Esophagus muscularis mucosa (tissue), 3 donors: ENCODE results near the gene FTH1.

Experiments
- CTCF ChIP-seq, 3 experiments: fragments of 200-600 bp in 2 of 3; fragments of 450-650 bp in 1 of 3; sonication (generic) in 2 of 3; IDR thresholded peaks; one replicate each; pipeline ENCODE4 v1.5.1; 2017 to 2019; ENCODE audit warnings: antibody characterized with exemption in 3 of 3, mild to moderate bottlenecking in 2 of 3, moderate library complexity in 1 of 3
- POLR2A ChIP-seq: fragments of 450-650 bp; IDR thresholded peaks from one replicate; pipeline ENCODE4 v1.6.1; 2017; ENCODE audit warnings: antibody characterized with exemption, moderate library complexity, mild to moderate bottlenecking, low read depth
- POLR2AphosphoS5 ChIP-seq, 2 donors: sonication (generic); formaldehyde crosslinking; IDR thresholded peaks; one replicate each; pipeline ENCODE4 v1.6.1; 2017; ENCODE audit warnings: antibody characterized with exemption in 2 of 2

GRCh38 chr11:61949169-61950034 is 18.0 kb downstream of the FTH1 start:
- TF ChIP-seq POLR2A, result no peak
- TF ChIP-seq POLR2AphosphoS5 (IDR thresholded peaks at IDR 0.05), result peak; percentile 41 to 74
- TF ChIP-seq CTCF (IDR thresholded peaks at IDR 0.05), result no peak
